Central memory CD4-positive, alpha-beta T cell (primary cell): Measurements from ENCODE around the gene TEPSIN.

Experiments used
- DNase-seq: peaks from one replicate; pipeline ENCODE4 v3.0.0; 2022

TEPSIN gene

DNA sequence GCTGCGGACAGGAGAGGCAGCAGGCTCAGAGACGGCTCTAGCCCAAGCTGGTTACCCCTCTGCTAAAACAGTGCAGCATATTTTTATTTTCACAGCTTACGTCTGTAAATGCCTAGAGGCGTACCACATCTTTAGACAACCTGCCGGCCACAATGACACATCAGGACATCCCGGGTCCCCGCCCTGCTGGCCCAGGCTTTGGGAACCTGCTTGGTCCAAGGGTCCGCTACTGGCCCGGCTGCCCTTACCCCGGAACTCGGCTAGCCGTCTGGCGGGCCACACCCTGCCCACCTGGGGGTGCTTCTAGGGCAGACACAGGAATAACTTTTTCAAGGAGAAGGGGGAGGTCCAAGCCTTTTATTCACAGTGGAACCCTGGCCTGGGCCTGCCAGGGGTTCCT, 20.4 kb downstream of the TEPSIN start:
- no peak for DNase-seq

DNA sequence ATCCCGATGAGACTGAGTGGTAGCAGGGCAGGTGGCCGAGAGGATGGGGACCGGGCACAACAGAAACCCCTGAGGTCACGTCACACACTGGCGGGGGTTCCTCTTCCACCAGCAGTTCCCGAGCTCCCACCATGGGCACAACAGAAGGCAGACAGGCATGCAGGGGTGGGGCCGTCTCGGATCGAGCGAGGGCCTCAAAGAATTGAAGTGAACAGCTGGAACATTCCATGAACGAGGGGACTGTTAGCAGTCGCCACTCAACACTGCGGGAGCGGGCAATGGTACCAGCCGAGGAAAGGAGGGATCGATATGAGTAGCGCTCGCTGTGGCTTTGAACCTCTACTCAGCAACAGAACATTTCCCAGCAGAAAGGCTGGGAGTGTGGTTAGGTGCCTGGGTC, 21.4 kb downstream of the TEPSIN start:
- no peak for DNase-seq

- DNase-seq = no peak
These were observed 24.9 kb downstream of the TEPSIN start for GRCh38 chr17:81213978-81214377.

GRCh38 chr17:81212365-81212764, 26.5 kb downstream of the TEPSIN start:
- DNase-seq = no peak

DNA sequence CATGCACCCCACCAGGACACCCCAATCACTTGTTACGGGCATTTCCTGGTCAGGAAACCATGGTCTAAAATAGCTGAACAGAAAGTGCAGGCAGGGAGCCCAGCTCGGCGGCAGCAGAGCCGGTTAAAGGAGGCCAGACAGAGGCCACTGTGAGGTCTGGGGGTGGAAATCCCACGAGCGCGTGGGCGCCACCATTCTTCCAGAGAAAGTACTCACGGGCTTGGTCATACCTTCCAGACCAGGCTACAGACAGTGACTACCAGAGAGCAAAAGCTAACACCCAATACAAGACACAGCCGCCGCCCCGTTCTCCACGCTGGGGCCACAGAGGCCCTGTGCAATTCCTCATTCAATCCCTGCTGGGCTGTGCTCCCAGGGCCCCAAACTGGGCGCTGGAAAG, 28.0 kb downstream of the TEPSIN start:
- no peak for DNase-seq

DNA sequence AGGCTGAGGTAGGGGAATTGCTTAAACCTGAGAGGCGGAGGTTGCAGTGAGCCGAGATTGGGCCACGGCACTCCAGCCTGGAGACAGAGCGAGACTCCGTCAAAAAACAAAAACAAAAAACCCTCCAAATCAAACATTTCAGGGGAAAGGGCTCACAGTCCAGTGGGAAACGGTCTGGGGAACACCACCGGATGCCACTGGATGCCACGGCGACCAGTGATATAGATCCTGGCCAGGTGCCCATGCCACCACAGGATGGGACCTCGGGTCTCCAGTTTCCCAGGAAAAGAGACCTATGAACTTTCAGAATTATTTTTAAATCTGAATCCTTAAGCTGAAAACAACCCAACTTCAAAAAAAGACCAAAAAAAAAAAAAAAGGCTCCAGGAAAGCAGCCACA, 28.4 kb downstream of the TEPSIN start:
- DNase-seq = no peak

GRCh38 chr17:81209141-81209540, 29.7 kb downstream of the TEPSIN start:
- no peak for DNase-seq

DNA sequence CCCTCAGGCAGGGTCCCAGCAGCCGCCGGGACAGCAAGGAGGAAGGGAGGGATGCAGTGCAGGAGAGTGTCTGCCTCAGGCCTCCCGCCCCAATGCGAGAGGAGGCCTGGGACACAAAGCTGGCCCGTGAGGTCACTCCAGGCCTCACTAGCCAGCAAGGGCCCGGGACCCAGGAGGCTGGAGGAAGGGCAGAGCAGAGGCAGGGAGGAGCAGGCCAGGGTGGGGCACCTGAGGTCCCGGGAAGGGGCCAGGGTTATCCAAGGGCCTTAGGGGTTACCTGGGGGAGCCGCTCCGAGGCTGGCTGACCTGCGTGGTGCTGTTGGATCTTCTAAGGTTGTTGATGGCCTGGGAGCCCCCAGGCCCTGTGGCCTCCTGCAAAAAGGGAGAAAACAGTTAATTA, 30.2 kb downstream of the TEPSIN start:
- no peak for DNase-seq

DNA sequence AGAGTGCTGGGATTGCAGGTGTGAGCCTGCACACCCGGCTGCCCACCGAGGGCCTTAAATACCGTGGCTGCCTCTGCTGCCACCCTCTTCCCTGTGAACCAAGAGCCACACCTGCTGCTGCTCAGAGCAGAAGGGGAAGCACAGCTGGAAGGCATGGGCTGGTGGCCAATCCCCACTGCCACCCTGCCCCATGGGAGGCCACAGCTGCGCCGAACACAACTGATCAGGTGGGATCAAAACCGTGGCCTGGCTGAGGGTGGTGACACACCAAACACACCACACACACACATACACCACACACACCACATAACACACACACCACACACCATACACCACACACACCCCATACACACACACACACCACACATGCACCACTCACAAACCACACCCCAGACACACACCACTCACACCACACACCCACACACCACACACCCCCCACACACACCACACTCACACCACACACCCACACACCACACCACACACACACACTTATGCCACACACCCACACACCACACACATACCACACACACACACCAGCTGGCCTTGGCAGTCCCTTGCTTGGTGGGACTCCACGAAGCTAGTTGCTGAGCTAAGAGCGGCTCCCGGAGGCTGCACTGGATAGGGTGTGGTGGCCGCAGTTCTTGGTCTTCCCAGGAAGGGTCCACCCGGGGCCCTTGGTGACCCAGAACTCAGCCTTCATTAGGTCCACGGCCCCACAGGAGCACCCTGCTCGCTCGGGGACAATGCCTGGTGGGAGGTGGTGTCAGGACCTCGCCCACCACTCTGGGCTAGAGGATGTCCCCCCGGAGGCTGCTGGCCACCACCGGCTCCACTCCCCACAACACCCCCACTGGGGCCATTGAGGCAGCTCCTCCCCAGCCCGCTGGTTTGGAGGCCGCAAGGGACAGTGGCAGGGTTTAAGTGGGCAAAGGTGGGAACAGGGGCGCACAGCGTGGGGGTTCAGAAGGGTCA, 31.0 kb downstream of the TEPSIN start:
- no peak for DNase-seq

DNA sequence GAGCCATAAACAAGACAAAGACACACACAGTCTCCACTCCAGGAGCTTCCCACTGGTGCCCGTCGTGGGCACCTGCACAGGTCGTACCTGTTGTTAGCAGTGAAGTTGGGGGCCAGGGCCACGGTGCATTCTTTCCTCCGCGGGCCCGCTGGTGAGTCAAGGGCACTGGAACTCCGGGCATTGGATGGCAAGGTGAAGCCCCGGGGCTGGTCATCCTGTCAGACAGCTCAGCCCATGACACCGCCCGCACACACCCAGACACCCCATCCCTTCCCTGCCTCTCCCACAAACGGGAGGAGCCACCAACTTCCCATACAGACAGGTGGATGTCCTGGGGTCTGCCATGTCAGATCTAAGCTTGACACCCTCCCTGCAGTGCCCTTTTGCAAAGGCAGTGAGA, 32.2 kb downstream of the TEPSIN start:
- DNase-seq = no peak

- no peak for DNase-seq
These were observed 32.7 kb downstream of the TEPSIN start for GRCh38 chr17:81206166-81206565.

DNA sequence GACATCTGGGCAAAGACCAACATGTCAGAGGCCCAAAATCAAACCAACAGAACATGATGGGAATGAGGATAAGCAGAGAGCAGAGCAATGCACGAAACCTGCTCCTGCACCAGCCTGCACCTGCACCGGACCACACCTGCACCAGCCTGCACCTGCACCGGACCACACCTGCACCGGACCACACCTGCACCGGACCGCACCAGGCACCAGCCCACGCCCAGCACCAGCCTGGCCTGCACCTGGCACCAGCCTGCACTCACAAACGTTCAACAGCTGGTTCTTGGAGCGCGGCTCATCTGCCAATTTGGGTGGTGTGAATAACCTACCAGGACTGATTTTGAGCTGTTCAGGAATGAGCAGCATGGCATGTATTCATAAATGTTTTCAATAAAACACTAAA, 34.3 kb downstream of the TEPSIN start:
- no peak for DNase-seq

DNA sequence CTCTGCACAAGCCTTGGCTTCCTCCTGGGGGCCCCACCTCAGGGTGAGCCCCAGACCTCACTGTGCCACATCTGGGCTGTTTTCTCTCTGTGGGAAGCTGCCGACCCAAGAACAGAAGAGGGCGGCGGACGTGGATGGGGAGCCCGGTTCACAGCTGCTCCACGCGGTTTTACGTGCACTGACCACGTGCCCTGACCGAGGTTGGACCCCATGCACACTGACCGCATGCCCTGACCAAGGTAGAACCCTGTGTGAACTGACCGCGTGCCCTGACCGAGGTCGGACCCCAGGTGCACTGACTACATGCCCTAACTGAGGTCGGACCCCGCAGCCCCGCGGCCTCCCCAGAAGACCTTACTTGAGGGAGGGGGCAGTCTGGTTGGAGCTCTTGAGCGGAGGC, 35.7 kb downstream of the TEPSIN start:
- no peak for DNase-seq

DNA sequence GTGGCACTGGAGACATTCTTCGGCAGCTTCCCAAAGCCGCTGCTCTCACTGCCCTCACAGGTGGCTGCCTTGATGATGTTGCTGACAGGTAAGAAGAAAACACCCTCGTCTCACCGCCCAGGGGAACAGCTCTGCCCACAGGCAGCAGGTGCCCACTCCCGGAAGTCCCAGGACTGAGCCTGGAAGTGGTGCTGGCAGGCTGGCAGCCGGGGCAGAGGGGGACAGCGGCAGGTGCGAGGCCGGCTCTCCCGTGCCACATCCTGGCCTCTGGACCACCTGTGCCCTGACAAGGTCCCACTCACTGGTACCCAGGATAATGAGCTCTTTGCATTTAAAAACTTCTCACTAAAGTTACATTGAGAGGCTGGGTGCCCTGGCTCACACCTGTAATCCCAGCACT, 36.5 kb downstream of the TEPSIN start:
- DNase-seq = no peak

- DNase-seq = no peak
These were observed 37.9 kb downstream of the TEPSIN start for GRCh38 chr17:81200695-81201580.

DNA sequence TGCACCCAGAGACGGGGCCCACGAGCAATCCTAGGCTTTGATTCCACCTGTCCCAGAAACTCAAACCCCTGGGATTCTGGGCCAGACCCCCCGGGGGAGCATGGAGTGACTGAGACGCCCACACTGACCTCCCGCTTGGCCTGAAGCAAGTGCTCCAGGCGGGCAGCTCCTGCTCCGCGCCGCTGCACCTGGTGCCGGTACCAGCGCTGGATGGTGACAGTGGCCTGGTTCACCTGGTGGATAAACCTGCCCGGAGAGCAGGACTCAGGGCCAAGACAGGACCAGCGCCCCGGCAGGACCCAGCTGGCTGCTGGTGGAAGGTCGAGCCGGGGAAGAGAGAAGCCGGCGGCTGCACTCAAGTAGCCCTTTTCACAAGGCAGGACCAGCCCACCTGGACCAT, 38.7 kb downstream of the TEPSIN start:
- no peak for DNase-seq

- DNase-seq = no peak
These were observed 39.4 kb downstream of the TEPSIN start for GRCh38 chr17:81199482-81199830.

DNA sequence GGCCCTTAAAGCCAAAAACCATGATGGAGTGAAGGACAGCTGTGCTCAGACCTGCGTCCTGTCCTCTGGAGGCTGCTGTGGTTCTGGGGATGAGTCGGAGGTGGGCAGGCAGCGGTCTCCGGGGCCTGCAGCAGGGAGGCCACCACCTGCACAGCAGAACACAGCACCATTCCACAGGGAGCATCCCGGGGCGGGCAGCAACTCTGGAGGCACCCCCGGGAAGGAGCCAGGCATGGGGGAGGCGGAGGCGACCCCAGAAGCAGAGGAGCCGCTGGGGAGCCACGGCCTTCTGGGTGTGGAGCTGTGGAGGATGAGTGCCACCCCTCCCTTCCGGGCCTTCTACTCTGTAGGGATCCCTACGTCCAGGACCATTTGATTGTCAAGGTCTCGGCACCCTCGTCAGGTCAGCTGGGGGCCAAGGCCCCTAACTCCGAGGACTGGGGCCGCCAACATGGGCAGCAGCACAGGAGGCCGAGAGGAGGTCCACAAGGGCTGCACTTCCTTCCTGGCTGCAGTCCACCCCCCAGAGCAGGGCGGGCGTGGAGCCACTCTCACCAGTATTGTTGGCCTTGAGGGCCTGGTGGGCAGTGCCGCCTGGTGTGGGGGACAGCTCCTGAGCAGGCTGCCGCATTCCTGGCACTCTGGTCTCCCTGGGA, 39.9 kb downstream of the TEPSIN start:
- no peak for DNase-seq

DNA sequence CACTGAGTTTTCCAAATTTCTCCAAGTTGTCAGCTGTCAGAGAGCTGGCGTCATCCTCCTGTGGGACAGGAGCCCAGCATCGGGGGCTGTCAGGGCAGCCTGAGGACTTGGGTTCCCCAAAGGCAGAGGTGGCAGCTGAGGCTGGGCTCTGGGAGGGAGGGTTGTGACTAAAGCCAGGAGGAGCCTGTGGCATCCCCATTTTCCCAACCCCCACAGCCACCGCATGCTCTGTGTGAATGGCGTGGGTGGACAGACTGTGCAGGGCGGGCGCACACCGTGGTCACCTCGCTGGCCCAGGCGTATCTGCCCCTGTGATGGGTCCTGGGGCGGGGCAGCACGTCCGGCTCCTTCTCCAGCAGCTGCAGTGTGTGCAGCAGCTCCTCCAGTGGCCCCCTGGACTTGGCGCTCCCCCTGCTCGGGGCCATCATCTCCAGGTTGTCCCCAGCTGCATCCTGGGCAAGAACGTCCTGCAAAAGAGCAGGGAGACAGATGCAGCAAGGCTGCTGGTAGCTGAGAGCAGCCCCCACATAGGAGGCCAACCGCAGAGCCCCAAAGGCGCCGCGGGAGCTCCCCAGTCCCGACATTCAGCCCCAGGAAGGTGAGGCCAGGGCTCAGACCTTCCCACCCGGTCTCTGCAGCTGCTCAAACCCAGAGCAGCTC, 40.9 kb downstream of the TEPSIN start:
- DNase-seq = no peak

GRCh38 chr17:81197409-81197795, 41.5 kb downstream of the TEPSIN start:
- no peak for DNase-seq

GRCh38 chr17:81196505-81197408, 42.1 kb downstream of the TEPSIN start:
- no peak for DNase-seq
